Mesendoderm (in vitro differentiated cells): ENCODE results near the gene TSEN2.
"Not testable (repeated sequence)": the region's sequence is repeated elsewhere in the genome, so short reads cannot be mapped to it uniquely, and the experiment has no call there.

ENCODE experiments used
- DNase-seq: peaks from one replicate; pipeline ENCODE4 v3.0.0; 2013
- H2AK5ac ChIP-seq: 2 replicates; pipeline ENCODE4 v1.6.1; 2013; ENCODE audit warnings: low read length, inconsistent platforms
- H2BK120ac ChIP-seq: 2 replicates; pipeline ENCODE4 v1.6.1; 2013; ENCODE audit warnings: low read depth, mild to moderate bottlenecking, low read length, moderate library complexity, mixed read lengths
- H2BK15ac ChIP-seq: replicated peaks from 2 replicates; pipeline ENCODE4 v1.6.1; 2013; ENCODE audit warnings: low read depth, mild to moderate bottlenecking, moderate library complexity
- H2BK5ac ChIP-seq: 2 replicates; pipeline ENCODE4 v1.6.1; 2013; ENCODE audit warnings: low read length, inconsistent platforms
- H3K18ac ChIP-seq: 2 replicates; pipeline ENCODE4 v1.6.1; 2013; ENCODE audit warnings: mild to moderate bottlenecking, low read length, mixed read lengths
- H3K23ac ChIP-seq: one replicate; pipeline ENCODE4 v1.6.1; 2013; ENCODE audit warnings: low read length
- H3K27ac ChIP-seq: 2 replicates; pipeline ENCODE4 v1.5.1; 2013; ENCODE audit warnings: low read depth, mild to moderate bottlenecking, inconsistent platforms, low read length, moderate library complexity
- H3K27me3 ChIP-seq: 2 replicates; pipeline ENCODE4 v1.6.1; 2013; ENCODE audit warnings: low read length, control low read depth, mild to moderate bottlenecking, inconsistent platforms; ENCODE audit not compliant: insufficient read depth, poor library complexity
- H3K36me3 ChIP-seq: 2 replicates; pipeline ENCODE4 v1.6.1; 2013; ENCODE audit warnings: low read length, inconsistent platforms; ENCODE audit not compliant: control insufficient read depth, insufficient read depth
- H3K4ac ChIP-seq: one replicate; pipeline ENCODE4 v1.6.1; 2013; ENCODE audit warnings: low read depth, mild to moderate bottlenecking, low read length, moderate library complexity
- H3K4me1 ChIP-seq: 2 replicates; pipeline ENCODE4 v1.6.1; 2013; ENCODE audit warnings: low read depth, low read length, inconsistent platforms; ENCODE audit not compliant: control insufficient read depth
- H3K4me2 ChIP-seq: 2 replicates; pipeline ENCODE4 v1.6.1; 2013; ENCODE audit warnings: low read length
- H3K4me3 ChIP-seq: 2 replicates; pipeline ENCODE4 v1.5.1; 2013; ENCODE audit warnings: mild to moderate bottlenecking, low read length
- H3K56ac ChIP-seq: one replicate; pipeline ENCODE4 v1.6.1; 2013; ENCODE audit warnings: low read length
- H3K79me1 ChIP-seq: 2 replicates; pipeline ENCODE4 v1.6.1; 2013; ENCODE audit warnings: low read length, inconsistent platforms
- H3K79me2 ChIP-seq: 2 replicates; pipeline ENCODE4 v1.6.1; 2013; ENCODE audit warnings: mild to moderate bottlenecking, low read length; ENCODE audit not compliant: control insufficient read depth, insufficient read depth
- H3K9ac ChIP-seq: 2 replicates; pipeline ENCODE4 v1.6.1; 2013; ENCODE audit warnings: low read length, inconsistent platforms
- H4K5ac ChIP-seq: one replicate; pipeline ENCODE4 v1.6.1; 2013; ENCODE audit warnings: low read length
- H4K8ac ChIP-seq: one replicate; pipeline ENCODE4 v1.6.1; 2013; ENCODE audit warnings: low read depth, mild to moderate bottlenecking, control low read depth, low read length, moderate library complexity
- WGBS: extraction: QIAGEN DNeasy Blood & Tissue Kit; methylation state at CpG from one replicate; pipeline ENCODE4 v1.1.7; 2013; ENCODE audit warnings: low lambda C conversion rate, missing lambda C conversion rate; ENCODE audit not compliant: insufficient coverage; ENCODE audit errors: extremely low coverage; 5-methylcytosine and 5-hydroxymethylcytosine counted together

TSEN2 gene

GRCh38 chr3:12477256-12477655 lies 7.0 kb upstream of the TSEN2 start:
- Histone ChIP-seq H3K4me1 (no peaks in the 10 kb centered on the region), H2AK5ac (no peak overlapping the region), H3K27ac (no peak overlapping the region), H2BK5ac (no peak overlapping the region), H3K4ac (no peak overlapping the region), H3K4me3 (no peak overlapping the region), H3K18ac (no peak overlapping the region), H3K56ac (no peak overlapping the region), H3K27me3 (no peaks in the 10 kb centered on the region), H2BK15ac (no peak overlapping the region), H3K79me2 (no peaks in the 10 kb centered on the region), H3K79me1 (no peaks in the 10 kb centered on the region), H3K4me2 (no peak overlapping the region), H3K9ac (no peak overlapping the region), H3K36me3 (no peaks in the 10 kb centered on the region), H2BK120ac (no peak overlapping the region), H3K23ac (no peak overlapping the region), H4K5ac (no peak overlapping the region), H4K8ac (no peak overlapping the region)
- DNase-seq: no peak
- WGBS: no CpG with 5 or more reads among the region's 5 CpGs

GRCh38 chr3:12478326-12478725 lies 6.0 kb upstream of the TSEN2 start:
- Histone ChIP-seq H3K27me3 (no peaks in the 10 kb centered on the region), H3K23ac (no peak overlapping the region), H3K18ac (no peak overlapping the region), H3K79me2 (no peaks in the 10 kb centered on the region), H3K79me1 (no peaks in the 10 kb centered on the region), H2AK5ac (no peak overlapping the region), H4K8ac (no peak overlapping the region), H3K9ac (no peak overlapping the region), H4K5ac (no peak overlapping the region), H3K4ac (no peak overlapping the region), H3K4me1 (no peaks in the 10 kb centered on the region), H2BK15ac (no peak overlapping the region), H3K36me3 (no peaks in the 10 kb centered on the region), H3K4me2 (no peak overlapping the region), H3K56ac (no peak overlapping the region), H3K27ac (no peak overlapping the region), H2BK5ac (no peak overlapping the region), H2BK120ac (no peak overlapping the region), H3K4me3 (no peak overlapping the region)
- WGBS: no CpG with 5 or more reads among the region's 5 CpGs
- DNase-seq: no peak

GRCh38 chr3:12479198-12479597 lies 5.1 kb upstream of the TSEN2 start:
- H3K4me1 ChIP-seq, H3K23ac ChIP-seq, H2BK120ac ChIP-seq, H4K5ac ChIP-seq, H4K8ac ChIP-seq, H3K4ac ChIP-seq, H2BK5ac ChIP-seq, H3K56ac ChIP-seq, H3K79me2 ChIP-seq, H3K18ac ChIP-seq, H3K9ac ChIP-seq, H3K4me3 ChIP-seq, H3K79me1 ChIP-seq, DNase-seq, H3K4me2 ChIP-seq, H2AK5ac ChIP-seq, H3K36me3 ChIP-seq, H3K27me3 ChIP-seq, H2BK15ac ChIP-seq, H3K27ac ChIP-seq: not testable (repeated sequence)
- no CpG with 5 or more reads among the region's 3 CpGs for WGBS

- Histone ChIP-seq H3K4me2 (no peak overlapping the region), H3K27ac (no peak overlapping the region), H2BK15ac (no peak overlapping the region), H3K18ac (no peak overlapping the region), H3K56ac (peak overlapping the region; percentile 63), H2BK120ac (no peak overlapping the region), H3K79me1 (no peaks in the 10 kb centered on the region), H3K27me3 (no peaks in the 10 kb centered on the region), H3K4ac (no peak overlapping the region), H4K5ac (peak overlapping the region; percentile 41), H3K4me3 (no peak overlapping the region), H3K23ac (no peak overlapping the region), H3K79me2 (peaks cover 1% of the 10 kb centered on the region), H3K36me3 (no peaks in the 10 kb centered on the region), H2BK5ac (no peak overlapping the region), H4K8ac (no peak overlapping the region), H3K9ac (no peak overlapping the region), H3K4me1 (no peaks in the 10 kb centered on the region), H2AK5ac (no peak overlapping the region)
- no CpG with 5 or more reads among the region's 9 CpGs for WGBS
- DNase-seq: peak; percentile 69
These were observed 4.3 kb upstream of the TSEN2 start for GRCh38 chr3:12479919-12480427.

GRCh38 chr3:12483410-12483809 lies 870 bp upstream of the TSEN2 start:
- Histone ChIP-seq H3K27ac (no peak overlapping the region), H3K23ac (no peak overlapping the region), H4K8ac (no peak overlapping the region), H3K18ac (no peak overlapping the region), H3K79me2 (peaks cover 12% of the 10 kb centered on the region), H3K4ac (no peak overlapping the region), H3K79me1 (peaks cover 8% of the 10 kb centered on the region), H3K4me2 (peak overlapping the region; percentile 96), H2AK5ac (no peak overlapping the region), H4K5ac (no peak overlapping the region), H3K27me3 (no peaks in the 10 kb centered on the region), H3K56ac (peak overlapping the region; percentile 97), H3K9ac (peak overlapping the region; percentile 90), H2BK5ac (no peak overlapping the region), H2BK15ac (no peak overlapping the region), H2BK120ac (no peak overlapping the region), H3K4me3 (no peak overlapping the region), H3K36me3 (no peaks in the 10 kb centered on the region), H3K4me1 (no peaks in the 10 kb centered on the region)
- WGBS: no CpG with 5 or more reads among the region's 1 CpG
- no peak for DNase-seq

GRCh38 chr3:12483872-12484197 lies 445 bp upstream of the TSEN2 start:
- Histone ChIP-seq H3K4me1 (no peaks in the 10 kb centered on the region), H3K56ac (peak overlapping the region; percentile 97), H3K36me3 (no peaks in the 10 kb centered on the region), H3K4me2 (peak overlapping the region; percentile 96), H2BK120ac (no peak overlapping the region), H3K4ac (no peak overlapping the region), H3K9ac (peak overlapping the region; percentile 90), H4K5ac (peak overlapping the region; percentile 62), H3K27me3 (no peaks in the 10 kb centered on the region), H3K4me3 (peak overlapping the region; percentile 78), H4K8ac (no peak overlapping the region), H2BK15ac (no peak overlapping the region), H2BK5ac (no peak overlapping the region), H3K79me2 (peaks cover 12% of the 10 kb centered on the region), H2AK5ac (no peak overlapping the region), H3K79me1 (peaks cover 8% of the 10 kb centered on the region), H3K27ac (no peak overlapping the region), H3K23ac (no peak overlapping the region), H3K18ac (no peak overlapping the region)
- no peak for DNase-seq
- WGBS: no CpG with 5 or more reads among the region's 10 CpGs
